Measurements from ENCODE around the gene SHROOM3. TPM values are rescaled to one million over a fixed set of nuclear protein-coding genes. Genes with fewer than 3 reads are reported as not detected.
"Not testable (repeated sequence)": the region's sequence is repeated elsewhere in the genome, so short reads cannot be mapped to it uniquely, and the experiment has no call there.

The SHROOM3 gene
- total RNA-seq, 2 donors from 2014 or later = 139 to 171 TPM

GRCh38 chr4:76448211-76448610, 13.2 kb downstream of the SHROOM3 start:
- no peak overlapping the region for H3K27ac ChIP-seq
- H3K36me3 ChIP-seq = no peaks in the 10 kb centered on the region
- ATAC-seq (ENCODE audit: insufficient number of reproducible peaks, low FRiP score, low read depth) = no peak
- no peak for TF ChIP-seq CTCF (IDR thresholded peaks at IDR 0.05)
- H3K9me3 ChIP-seq = no peaks in the 10 kb centered on the region
- H3K4me3 ChIP-seq = no peak overlapping the region
- H3K4me1 ChIP-seq (ENCODE audit: control insufficient read depth in 1 of 2, low read depth in 2 of 2) = peaks cover 3 to 34% of the 10 kb centered on the region in 2 donors
- DNase-seq (ENCODE audit: low spot score) = no peak
- H3K27me3 ChIP-seq (replicated peaks; ENCODE audit: insufficient read depth) = no peaks in the 10 kb centered on the region

- no peaks in the 10 kb centered on the region for H3K27me3 ChIP-seq (replicated peaks; ENCODE audit: insufficient read depth)
- H3K4me1 ChIP-seq (ENCODE audit: control insufficient read depth in 1 of 2, low read depth in 2 of 2) = peaks cover 3 to 34% of the 10 kb centered on the region in 2 donors
- no peaks in the 10 kb centered on the region for H3K36me3 ChIP-seq
- H3K9me3 ChIP-seq = no peaks in the 10 kb centered on the region
- no peak overlapping the region for H3K4me3 ChIP-seq
- ATAC-seq (ENCODE audit: insufficient number of reproducible peaks, low FRiP score, low read depth) (no peak), DNase-seq (ENCODE audit: low spot score) (no peak)
- TF ChIP-seq CTCF (IDR thresholded peaks at IDR 0.05) = no peak
- no peak overlapping the region for H3K27ac ChIP-seq
Observed at GRCh38 chr4:76449362-76449767, 14.3 kb downstream of the SHROOM3 start.

GRCh38 chr4:76449833-76450232, 14.8 kb downstream of the SHROOM3 start:
- no peak for ATAC-seq (ENCODE audit: insufficient number of reproducible peaks, low FRiP score, low read depth)
- Histone ChIP-seq H3K4me3 (no peak overlapping the region), H3K4me1 (ENCODE audit: control insufficient read depth in 1 of 2, low read depth in 2 of 2) (peaks cover 3 to 34% of the 10 kb centered on the region in 2 donors), H3K27me3 (replicated peaks; ENCODE audit: insufficient read depth) (no peaks in the 10 kb centered on the region), H3K27ac (peak overlapping the region in 1 of 2 donors; percentile 18), H3K36me3 (no peaks in the 10 kb centered on the region), H3K9me3 (no peaks in the 10 kb centered on the region)
- no peak for TF ChIP-seq CTCF (IDR thresholded peaks at IDR 0.05)
- no peak for DNase-seq (ENCODE audit: low spot score)

- TF ChIP-seq CTCF (IDR thresholded peaks at IDR 0.05) = no peak
- Histone ChIP-seq H3K9me3 (no peaks in the 10 kb centered on the region), H3K27me3 (replicated peaks; ENCODE audit: insufficient read depth) (no peaks in the 10 kb centered on the region), H3K27ac (no peak overlapping the region), H3K4me1 (ENCODE audit: control insufficient read depth in 1 of 2, low read depth in 2 of 2) (peaks cover 3 to 20% of the 10 kb centered on the region in 2 donors), H3K4me3 (no peak overlapping the region), H3K36me3 (no peaks in the 10 kb centered on the region)
- ATAC-seq (ENCODE audit: insufficient number of reproducible peaks, low FRiP score, low read depth) = no peak
- no peak for DNase-seq (ENCODE audit: low spot score)
Observed at GRCh38 chr4:76453232-76453631, 18.2 kb downstream of the SHROOM3 start.

GRCh38 chr4:76454073-76454472, 19.0 kb downstream of the SHROOM3 start:
- not testable (repeated sequence) for H3K27ac ChIP-seq; H3K27me3 ChIP-seq (replicated peaks; ENCODE audit: insufficient read depth); ATAC-seq (ENCODE audit: insufficient number of reproducible peaks, low FRiP score, low read depth); H3K4me3 ChIP-seq; H3K9me3 ChIP-seq; DNase-seq (ENCODE audit: low spot score); H3K36me3 ChIP-seq
- peaks cover 1 to 19% of the 10 kb centered on the region in 2 donors for H3K4me1 ChIP-seq (ENCODE audit: control insufficient read depth in 1 of 2, low read depth in 2 of 2)

- TF ChIP-seq CTCF (IDR thresholded peaks at IDR 0.05) = no peak
- Histone ChIP-seq H3K9me3 (no peaks in the 10 kb centered on the region), H3K4me3 (no peak overlapping the region), H3K27me3 (replicated peaks; ENCODE audit: insufficient read depth) (no peaks in the 10 kb centered on the region), H3K36me3 (no peaks in the 10 kb centered on the region), H3K27ac (no peak overlapping the region), H3K4me1 (ENCODE audit: control insufficient read depth in 1 of 2, low read depth in 2 of 2) (peaks cover 0 to 16% of the 10 kb centered on the region in 2 donors)
- ATAC-seq (ENCODE audit: insufficient number of reproducible peaks, low FRiP score, low read depth) (no peak), DNase-seq (ENCODE audit: low spot score) (no peak)
Observed at GRCh38 chr4:76457885-76458284, 22.9 kb downstream of the SHROOM3 start.
